ENCODE measurements around the gene RPL14.
"Not testable (repeated sequence)": the region's sequence is repeated elsewhere in the genome, so short reads cannot be mapped to it uniquely, and the experiment has no call there.

RPL14 gene

DNA sequence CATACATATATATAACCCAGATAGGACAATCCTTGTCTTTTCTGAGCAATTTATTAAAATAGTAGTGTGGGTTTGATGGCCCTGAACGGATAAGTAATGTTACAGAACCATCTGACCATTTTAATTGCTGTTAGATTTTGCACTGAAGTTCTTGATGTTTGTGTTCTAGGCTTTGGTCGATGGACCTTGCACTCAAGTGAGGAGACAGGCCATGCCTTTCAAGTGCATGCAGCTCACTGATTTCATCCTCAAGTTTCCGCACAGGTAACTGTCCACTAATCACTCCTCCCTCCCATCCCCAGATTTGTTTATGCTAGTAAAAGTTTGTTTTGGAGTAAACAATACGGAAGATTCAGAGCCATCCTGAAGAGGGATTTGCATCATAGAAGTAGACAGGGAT lies 1.3 kb downstream of the RPL14 start:
- DNase-seq (ENCODE audit: extremely low spot score) = no peak
- CTCF ChIA-PET = interaction anchor here (1.8 kb wide), 1 partner anchor 19 kb away, joined by 4 read pairs; the partner anchor contains the start of gene ZNF619
- POLR2A ChIA-PET = no interaction called here
- TF ChIP-seq, protein P1, sequence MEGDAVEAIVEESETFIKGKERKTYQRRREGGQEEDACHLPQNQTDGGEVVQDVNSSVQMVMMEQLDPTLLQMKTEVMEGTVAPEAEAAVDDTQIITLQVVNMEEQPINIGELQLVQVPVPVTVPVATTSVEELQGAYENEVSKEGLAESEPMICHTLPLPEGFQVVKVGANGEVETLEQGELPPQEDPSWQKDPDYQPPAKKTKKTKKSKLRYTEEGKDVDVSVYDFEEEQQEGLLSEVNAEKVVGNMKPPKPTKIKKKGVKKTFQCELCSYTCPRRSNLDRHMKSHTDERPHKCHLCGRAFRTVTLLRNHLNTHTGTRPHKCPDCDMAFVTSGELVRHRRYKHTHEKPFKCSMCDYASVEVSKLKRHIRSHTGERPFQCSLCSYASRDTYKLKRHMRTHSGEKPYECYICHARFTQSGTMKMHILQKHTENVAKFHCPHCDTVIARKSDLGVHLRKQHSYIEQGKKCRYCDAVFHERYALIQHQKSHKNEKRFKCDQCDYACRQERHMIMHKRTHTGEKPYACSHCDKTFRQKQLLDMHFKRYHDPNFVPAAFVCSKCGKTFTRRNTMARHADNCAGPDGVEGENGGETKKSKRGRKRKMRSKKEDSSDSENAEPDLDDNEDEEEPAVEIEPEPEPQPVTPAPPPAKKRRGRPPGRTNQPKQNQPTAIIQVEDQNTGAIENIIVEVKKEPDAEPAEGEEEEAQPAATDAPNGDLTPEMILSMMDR (IDR thresholded peaks at IDR 0.05; ENCODE audit: control extremely low read depth, extremely low read depth, low read depth, missing control alignments) = no peak

DNA sequence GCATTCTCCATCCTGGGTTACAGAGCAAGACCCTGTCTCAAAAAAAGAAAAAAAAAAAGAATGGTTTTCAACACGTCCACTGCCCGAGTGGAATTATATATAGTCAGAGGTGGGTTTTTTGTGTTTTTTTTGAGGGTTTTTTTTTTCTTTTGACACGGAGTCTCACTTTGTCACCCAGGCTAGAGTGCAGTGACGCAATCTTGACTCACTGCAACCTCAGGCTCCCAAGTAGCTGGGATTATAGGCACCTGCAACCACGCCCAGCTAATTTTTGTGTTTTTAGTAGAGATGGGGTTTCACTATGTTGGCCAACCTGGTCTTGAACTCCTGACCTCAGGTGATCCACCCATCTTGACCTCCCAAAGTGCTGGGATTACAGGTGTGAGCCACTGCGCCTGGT lies 3.3 kb downstream of the RPL14 start:
- not testable (repeated sequence) for DNase-seq (ENCODE audit: extremely low spot score)
- CTCF ChIA-PET = interaction anchor here (1.5 kb wide), 1 partner anchor 11 kb away, joined by 5 read pairs; no protein-coding TSS in a partner anchor
- POLR2A ChIA-PET = interaction anchor here (0.7 kb wide), 2 partner anchors 22 to 432 kb away, joined by 4 to 6 read pairs; no protein-coding TSS in a partner anchor

DNA sequence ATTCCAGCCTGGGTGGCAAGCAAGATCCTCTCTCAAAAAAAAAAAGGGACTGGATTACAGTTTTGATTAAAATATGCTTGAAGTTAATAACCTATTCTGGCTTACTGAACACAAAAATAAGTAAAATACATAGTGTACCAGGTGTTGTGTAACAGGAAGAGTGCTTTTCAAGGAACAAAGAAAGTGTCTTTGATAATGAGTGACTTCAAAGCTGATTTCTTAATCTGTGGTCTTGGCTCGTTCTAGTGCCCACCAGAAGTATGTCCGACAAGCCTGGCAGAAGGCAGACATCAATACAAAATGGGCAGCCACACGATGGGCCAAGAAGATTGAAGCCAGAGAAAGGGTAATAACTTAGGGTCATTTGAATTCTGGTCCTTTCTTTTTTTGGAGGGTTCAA lies 4.0 kb downstream of the RPL14 start:
- POLR2A ChIA-PET = no interaction called here

DNA sequence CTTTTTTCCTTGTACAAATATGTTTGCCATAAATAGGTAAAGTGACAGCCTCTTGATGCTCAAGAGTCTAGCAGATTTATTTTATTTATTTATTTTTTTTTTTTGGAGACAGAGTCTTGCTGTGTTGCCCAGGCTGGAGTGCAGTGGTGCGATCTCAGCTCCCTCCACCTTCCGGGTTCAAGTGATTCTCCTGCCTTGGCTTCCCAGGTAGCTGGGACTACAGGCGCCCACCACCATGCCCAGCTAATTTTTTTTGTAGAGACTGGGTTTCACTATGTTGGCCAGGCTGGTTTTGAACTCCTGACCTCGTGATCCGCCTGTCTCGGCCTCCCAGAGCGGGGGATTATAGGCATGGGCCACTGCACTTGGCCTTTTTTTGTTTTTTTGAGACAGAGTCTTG lies 5.7 kb downstream of the RPL14 start:
- not testable (repeated sequence) for DNase-seq (ENCODE audit: extremely low spot score)
- POLR2A ChIA-PET = interaction anchor here (1.2 kb wide), 1 partner anchor 10 kb away, joined by 5 read pairs; no protein-coding TSS in a partner anchor
- CTCF ChIA-PET = interaction anchor here (1.0 to 1.5 kb wide), 2 partner anchors 12 to 31 kb away, joined by 4 read pairs; no protein-coding TSS in a partner anchor

More for the DNA sequence above, 4.0 kb downstream of the RPL14 start:
- DNase-seq (ENCODE audit: extremely low spot score) = no peak
- CTCF ChIA-PET = interaction anchor here (0.7 to 1.5 kb wide), 2 partner anchors 10 to 152 kb away, joined by 3 to 5 read pairs; no protein-coding TSS in a partner anchor
- TF ChIP-seq, protein P1 (IDR thresholded peaks at IDR 0.05; ENCODE audit: control extremely low read depth, extremely low read depth, low read depth, missing control alignments) = no peak

DNA sequence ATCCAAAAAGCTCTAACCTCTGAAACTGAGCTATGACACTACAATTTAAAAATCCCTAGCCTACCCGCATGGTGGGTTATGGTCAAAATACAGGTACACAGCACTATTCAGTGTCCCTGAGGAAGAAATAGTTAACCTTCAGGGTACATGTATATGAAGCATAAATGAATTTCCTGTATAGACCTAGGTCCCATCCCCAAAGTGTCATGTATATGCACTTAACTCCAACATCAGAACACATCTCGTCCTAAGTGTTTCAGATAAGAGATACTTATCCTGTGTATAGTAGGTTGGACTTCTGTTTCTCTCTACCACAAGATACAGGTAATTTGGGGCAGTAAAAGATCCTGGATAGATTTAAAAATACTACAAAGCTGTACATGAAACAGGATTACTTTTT lies 6.4 kb downstream of the RPL14 start:
- no peak for DNase-seq (ENCODE audit: extremely low spot score)
- POLR2A ChIA-PET = interaction anchor here (0.7 kb wide), 1 partner anchor 14 kb away, joined by 4 read pairs; the partner anchor contains the start of gene ZNF619
- CTCF ChIA-PET = interaction anchor here (0.8 to 1.5 kb wide), 4 partner anchors 9 to 30 kb away, joined by 3 to 4 read pairs (median 4); no protein-coding TSS in a partner anchor
- TF ChIP-seq, protein P1 (IDR thresholded peaks at IDR 0.05; ENCODE audit: control extremely low read depth, extremely low read depth, low read depth, missing control alignments) = no peak

DNA sequence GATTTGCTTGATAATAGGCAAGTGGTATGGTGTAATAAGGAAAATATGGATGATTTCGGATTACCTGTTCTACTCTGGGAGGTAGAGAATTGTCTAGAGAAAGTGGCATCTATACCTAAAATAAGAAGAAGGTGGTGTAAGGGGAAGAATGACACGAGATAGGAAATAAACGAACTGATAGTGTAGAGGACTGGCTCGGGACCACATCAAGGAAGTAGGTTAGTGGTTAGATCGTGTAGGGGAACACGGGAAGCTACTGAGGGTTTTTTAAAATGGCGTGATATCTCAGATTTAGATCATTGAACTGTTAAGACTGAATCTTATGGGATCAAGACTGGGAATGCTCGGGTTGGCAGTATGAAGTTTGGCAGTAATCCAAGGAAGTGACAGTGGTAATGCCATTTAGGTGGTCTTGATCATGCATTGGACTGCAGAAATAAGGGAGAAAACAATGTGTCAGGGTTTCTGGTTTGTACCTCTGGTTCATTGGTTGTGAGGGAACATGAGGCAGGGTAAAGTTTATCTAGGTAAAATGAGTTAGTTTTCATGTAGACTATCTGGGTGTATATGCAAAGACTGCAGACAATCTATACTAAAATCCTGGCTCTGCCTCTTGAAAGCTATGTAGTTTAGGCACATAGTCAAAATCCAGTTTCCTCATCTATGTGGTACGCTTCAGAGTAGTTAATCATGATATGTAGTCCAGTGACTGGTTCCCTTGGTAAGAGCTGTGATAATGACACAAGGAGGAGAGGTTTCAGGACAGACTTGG lies 7.4 kb downstream of the RPL14 start:
- TF ChIP-seq, protein P1 (IDR thresholded peaks at IDR 0.05; ENCODE audit: control extremely low read depth, extremely low read depth, low read depth, missing control alignments) = no peak
- no peak for DNase-seq (ENCODE audit: extremely low spot score)
- ChIA-PET POLR2A (no interaction called here), CTCF (interaction anchor here (1.1 to 1.2 kb wide), 2 partner anchors 10 to 41 kb away, joined by 3 read pairs; partner anchors contain the start of gene ZNF620)

DNA sequence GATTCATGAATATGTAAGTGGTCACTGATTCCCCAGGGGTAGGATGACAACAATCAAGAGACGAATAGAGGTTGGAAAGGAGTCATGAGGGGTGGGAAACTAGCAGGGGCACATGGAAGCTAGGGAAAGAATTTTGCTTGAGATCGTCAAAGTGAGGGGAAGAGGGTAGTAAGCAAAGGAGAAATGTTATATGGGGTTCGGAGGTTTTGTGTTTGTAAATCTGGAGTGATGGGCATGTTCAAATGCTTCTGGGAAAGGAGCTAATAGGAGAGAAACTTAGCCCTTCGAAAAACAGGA lies 7.9 kb downstream of the RPL14 start:
- DNase-seq (ENCODE audit: extremely low spot score) = no peak
- POLR2A ChIA-PET = no interaction called here

More for the DNA sequence above, 7.9 kb downstream of the RPL14 start:
- TF ChIP-seq, protein P1 (IDR thresholded peaks at IDR 0.05; ENCODE audit: control extremely low read depth, extremely low read depth, low read depth, missing control alignments) = no peak
- CTCF ChIA-PET = interaction anchor here (1.1 to 1.2 kb wide), 2 partner anchors 10 to 40 kb away, joined by 3 read pairs; partner anchors contain the start of gene ZNF620
